H1 (cell line): ENCODE data around the gene RERE. TPM values are rescaled to one million over a fixed set of nuclear protein-coding genes. Genes with fewer than 3 reads are reported as not detected.

Source experiments
- ATF3 ChIP-seq: IDR thresholded peaks from 2 replicates; pipeline ENCODE4 v1.6.1; 2011; ENCODE audit warnings: low read depth, mild to moderate bottlenecking, low read length; ENCODE audit not compliant: insufficient read depth
- FOSL1 ChIP-seq: IDR thresholded peaks from 2 replicates; pipeline ENCODE4 v1.6.1; 2011; ENCODE audit warnings: mild to moderate bottlenecking, low read depth, low read length, moderate library complexity; ENCODE audit not compliant: insufficient read depth
- POLR2AphosphoS5 ChIP-seq: IDR thresholded peaks from 2 replicates; pipeline ENCODE4 v1.6.1; 2011; ENCODE audit warnings: low read depth, low read length
- polyA plus RNA-seq, 7 experiments: library from polyadenylated mRNA; depleted of rRNA in 3 of 7; stranded (reverse) in 5 of 7; unstranded in 2 of 7; fragments of >200 nt in 5 of 7; fragments of 200-250 nt in 2 of 7; gene quantifications; 1 replicate in 5 of 7; 2 replicates in 1 of 7; 4 replicates in 1 of 7; pipeline versions ENCODE4 v1.2.1 to v1.2.3, GENCODE V29; 2011 to 2013; ENCODE audit warnings: missing spikeins in 2 of 7, mixed read lengths in 2 of 7
- total RNA-seq: library from RNA; stranded (reverse); fragmentation: NEBNext Ultra II Directional; extraction: Animal tissue kit (Norgen Biotek cat#: 25700); gene quantifications from 2 replicates; pipeline ENCODE4 v1.2.1, GENCODE V29; 2021

RERE gene
- total and polyA plus RNA-seq, 2 of the 8 experiments (the other 6 are each of a cell fraction or from before 2014, with no cell fraction given): 15.3 to 142 TPM

DNA sequence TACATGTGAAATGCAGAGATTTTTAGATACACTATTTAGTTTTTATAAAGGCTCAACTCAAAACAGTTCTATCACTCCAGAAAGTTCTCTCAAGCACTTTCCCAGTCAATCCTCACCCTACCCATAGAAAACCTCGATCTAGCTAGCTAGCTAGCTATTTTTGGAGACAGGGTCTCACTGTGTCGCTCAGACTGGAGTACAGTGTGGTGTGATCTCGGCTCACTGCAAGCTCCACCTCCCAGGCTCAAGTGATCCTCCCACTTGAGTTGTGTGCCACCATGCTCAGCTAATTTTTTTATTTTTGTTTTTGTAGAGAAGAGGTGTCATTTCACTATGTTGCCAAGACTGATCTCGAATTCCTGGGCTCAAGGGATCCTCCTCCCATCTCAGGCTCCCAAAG, 236.9 kb downstream of the RERE start (continued):
- TF ChIP-seq ATF3: no peak
- no peak for TF ChIP-seq FOSL1
- no peak for TF ChIP-seq POLR2AphosphoS5
- TF ChIP-seq, all 59 proteins: peak for 0
